SU-DHL-6 (cell line): Measurements from ENCODE around the gene TOP3A.

Experiments used
- EZH2phosphoT487 ChIP-seq: fragments of 200-600 bp; sonication (generic), shearing (Covaris generic); conservative IDR thresholded peaks from 2 replicates; pipeline ENCODE4 v1.6.1; 2018; ENCODE audit warnings: mild to moderate bottlenecking, antibody characterized with exemption, low read length, moderate library complexity, mixed read lengths
- TF ChIP-seq, protein P1 (sequence below): fragments of 200-600 bp; sonication (generic); IDR thresholded peaks from one replicate; pipeline ENCODE4 v1.5.1; 2017; ENCODE audit warnings: antibody characterized with exemption, mild to moderate bottlenecking, low read length, moderate library complexity; ENCODE audit not compliant: insufficient read depth, poor library complexity, severe bottlenecking

DNA sequence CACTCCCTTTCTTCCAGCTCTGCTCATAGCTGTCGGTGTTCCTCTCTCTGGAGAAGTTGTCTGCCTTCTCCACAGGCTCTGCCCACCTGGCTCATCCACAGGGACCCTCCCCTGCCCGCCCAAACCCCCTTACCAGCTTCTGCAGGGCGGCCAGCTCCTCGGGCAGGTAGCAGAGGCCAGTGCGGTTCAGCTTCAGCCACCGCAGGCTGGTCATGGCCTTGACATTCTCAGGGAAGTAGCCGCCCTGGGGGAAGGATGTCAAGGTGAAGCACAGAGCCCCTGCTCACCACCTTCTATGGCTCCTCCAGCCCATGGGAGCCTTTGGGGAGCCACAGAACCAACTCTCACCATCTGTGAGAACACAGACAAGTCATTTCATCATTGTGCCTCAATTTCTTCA lies 58.0 kb downstream of the TOP3A start:
- TF ChIP-seq, protein P1, sequence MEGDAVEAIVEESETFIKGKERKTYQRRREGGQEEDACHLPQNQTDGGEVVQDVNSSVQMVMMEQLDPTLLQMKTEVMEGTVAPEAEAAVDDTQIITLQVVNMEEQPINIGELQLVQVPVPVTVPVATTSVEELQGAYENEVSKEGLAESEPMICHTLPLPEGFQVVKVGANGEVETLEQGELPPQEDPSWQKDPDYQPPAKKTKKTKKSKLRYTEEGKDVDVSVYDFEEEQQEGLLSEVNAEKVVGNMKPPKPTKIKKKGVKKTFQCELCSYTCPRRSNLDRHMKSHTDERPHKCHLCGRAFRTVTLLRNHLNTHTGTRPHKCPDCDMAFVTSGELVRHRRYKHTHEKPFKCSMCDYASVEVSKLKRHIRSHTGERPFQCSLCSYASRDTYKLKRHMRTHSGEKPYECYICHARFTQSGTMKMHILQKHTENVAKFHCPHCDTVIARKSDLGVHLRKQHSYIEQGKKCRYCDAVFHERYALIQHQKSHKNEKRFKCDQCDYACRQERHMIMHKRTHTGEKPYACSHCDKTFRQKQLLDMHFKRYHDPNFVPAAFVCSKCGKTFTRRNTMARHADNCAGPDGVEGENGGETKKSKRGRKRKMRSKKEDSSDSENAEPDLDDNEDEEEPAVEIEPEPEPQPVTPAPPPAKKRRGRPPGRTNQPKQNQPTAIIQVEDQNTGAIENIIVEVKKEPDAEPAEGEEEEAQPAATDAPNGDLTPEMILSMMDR: no peak
- no peak for TF ChIP-seq EZH2phosphoT487
